ENCODE data around the gene CTNNA3.

DNA sequence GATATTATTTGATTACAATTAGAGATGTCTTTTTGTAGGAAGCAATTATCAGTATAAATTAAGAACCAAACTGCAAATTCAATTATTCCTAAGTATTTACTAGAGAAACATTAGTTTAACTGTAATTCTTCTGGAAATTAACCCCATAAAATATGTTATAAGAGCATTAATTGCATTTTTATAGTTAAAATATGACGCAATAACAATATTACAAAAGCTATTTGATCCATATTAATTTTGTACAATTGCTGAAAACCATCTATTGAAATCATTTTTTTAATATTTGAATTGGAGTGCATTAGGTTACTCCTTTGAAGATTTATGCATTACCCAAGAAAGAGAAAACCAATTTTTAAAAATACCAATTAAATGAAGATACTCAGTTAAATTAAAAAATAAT lies 1024.9 kb downstream of the CTNNA3 start:
- TF ChIP-seq, protein P1, sequence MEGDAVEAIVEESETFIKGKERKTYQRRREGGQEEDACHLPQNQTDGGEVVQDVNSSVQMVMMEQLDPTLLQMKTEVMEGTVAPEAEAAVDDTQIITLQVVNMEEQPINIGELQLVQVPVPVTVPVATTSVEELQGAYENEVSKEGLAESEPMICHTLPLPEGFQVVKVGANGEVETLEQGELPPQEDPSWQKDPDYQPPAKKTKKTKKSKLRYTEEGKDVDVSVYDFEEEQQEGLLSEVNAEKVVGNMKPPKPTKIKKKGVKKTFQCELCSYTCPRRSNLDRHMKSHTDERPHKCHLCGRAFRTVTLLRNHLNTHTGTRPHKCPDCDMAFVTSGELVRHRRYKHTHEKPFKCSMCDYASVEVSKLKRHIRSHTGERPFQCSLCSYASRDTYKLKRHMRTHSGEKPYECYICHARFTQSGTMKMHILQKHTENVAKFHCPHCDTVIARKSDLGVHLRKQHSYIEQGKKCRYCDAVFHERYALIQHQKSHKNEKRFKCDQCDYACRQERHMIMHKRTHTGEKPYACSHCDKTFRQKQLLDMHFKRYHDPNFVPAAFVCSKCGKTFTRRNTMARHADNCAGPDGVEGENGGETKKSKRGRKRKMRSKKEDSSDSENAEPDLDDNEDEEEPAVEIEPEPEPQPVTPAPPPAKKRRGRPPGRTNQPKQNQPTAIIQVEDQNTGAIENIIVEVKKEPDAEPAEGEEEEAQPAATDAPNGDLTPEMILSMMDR (IDR thresholded peaks at IDR 0.05): no peak
- TF ChIP-seq POLR2A (IDR thresholded peaks at IDR 0.05): no peak
